Loucy (cell line): ENCODE results near the gene GTF3A.

Experiments
- H2AFZ ChIP-seq: fragments of 200-600 bp; sonication (generic); 2 replicates; pipeline ENCODE4 v1.6.0; 2016; ENCODE audit warnings: antibody characterized with exemption, mild to moderate bottlenecking, low read length, moderate library complexity
- H3F3A ChIP-seq: fragments of 200-600 bp; 2 replicates; pipeline ENCODE4 v1.6.0; 2016; ENCODE audit warnings: antibody characterized with exemption, low read depth, mild to moderate bottlenecking
- H3K27me3 ChIP-seq: fragments of 200-600 bp; sonication (generic); 2 replicates; pipeline ENCODE4 v1.6.1; 2014; ENCODE audit warnings: low read length, mild to moderate bottlenecking; ENCODE audit not compliant: insufficient read depth, poor library complexity, severe bottlenecking
- H3K36me3 ChIP-seq: fragments of 200-600 bp; sonication (generic); 2 replicates; pipeline ENCODE4 v1.6.1; 2016; ENCODE audit warnings: low read length; ENCODE audit not compliant: insufficient read depth
- H3K4me1 ChIP-seq: fragments of 200-600 bp; sonication (generic); 2 replicates; pipeline ENCODE4 v1.5.1; 2014; ENCODE audit warnings: low read length, mild to moderate bottlenecking; ENCODE audit not compliant: insufficient read depth, poor library complexity, severe bottlenecking
- H3K4me2 ChIP-seq: fragments of 200-600 bp; sonication (generic); 2 replicates; pipeline ENCODE4 v1.6.0; 2014; ENCODE audit warnings: antibody characterized with exemption, low read length, low read depth, mild to moderate bottlenecking; ENCODE audit not compliant: poor library complexity, severe bottlenecking
- H3K4me3 ChIP-seq: fragments of 200-600 bp; sonication (generic); 2 replicates; pipeline ENCODE4 v1.5.1; 2014; ENCODE audit warnings: low read length, mild to moderate bottlenecking, mixed read lengths; ENCODE audit not compliant: poor library complexity, severe bottlenecking
- H3K79me2 ChIP-seq: fragments of 200-600 bp; sonication (generic); 2 replicates; pipeline ENCODE4 v1.6.1; 2014; ENCODE audit warnings: low read length; ENCODE audit not compliant: insufficient read depth
- H3K9ac ChIP-seq: fragments of 200-600 bp; sonication (generic); 2 replicates; pipeline ENCODE4 v1.6.0; 2014; ENCODE audit warnings: mild to moderate bottlenecking, low read depth, low read length, moderate library complexity; ENCODE audit not compliant: poor library complexity, severe bottlenecking
- H3K9me2 ChIP-seq: fragments of 200-600 bp; sonication (generic); replicated peaks from 2 replicates; pipeline ENCODE4 v1.6.1; 2016; ENCODE audit warnings: low read depth, low read length, mixed read lengths
- H3K9me3 ChIP-seq: fragments of 200-600 bp; sonication (generic); 2 replicates; pipeline ENCODE4 v1.6.1; 2014; ENCODE audit warnings: mild to moderate bottlenecking, antibody characterized with exemption, low read length, low read depth; ENCODE audit not compliant: insufficient read depth
- H4K20me1 ChIP-seq: fragments of 200-600 bp; sonication (generic); 2 replicates; pipeline ENCODE4 v1.6.0; 2014; ENCODE audit warnings: antibody characterized with exemption, low read length, mild to moderate bottlenecking; ENCODE audit not compliant: insufficient read depth, poor library complexity, severe bottlenecking
- CTCF ChIP-seq: fragments of 200-600 bp; sonication (generic); conservative IDR thresholded peaks from 2 replicates; pipeline ENCODE4 v1.5.1; 2014; ENCODE audit warnings: mild to moderate bottlenecking, antibody characterized with exemption, low read length
- EZH2phosphoT487 ChIP-seq: fragments of 200-600 bp; IDR thresholded peaks from 2 replicates; pipeline ENCODE4 v1.6.1; 2018; ENCODE audit warnings: antibody characterized with exemption, mild to moderate bottlenecking, moderate library complexity, borderline replicate concordance

GTF3A gene

DNA sequence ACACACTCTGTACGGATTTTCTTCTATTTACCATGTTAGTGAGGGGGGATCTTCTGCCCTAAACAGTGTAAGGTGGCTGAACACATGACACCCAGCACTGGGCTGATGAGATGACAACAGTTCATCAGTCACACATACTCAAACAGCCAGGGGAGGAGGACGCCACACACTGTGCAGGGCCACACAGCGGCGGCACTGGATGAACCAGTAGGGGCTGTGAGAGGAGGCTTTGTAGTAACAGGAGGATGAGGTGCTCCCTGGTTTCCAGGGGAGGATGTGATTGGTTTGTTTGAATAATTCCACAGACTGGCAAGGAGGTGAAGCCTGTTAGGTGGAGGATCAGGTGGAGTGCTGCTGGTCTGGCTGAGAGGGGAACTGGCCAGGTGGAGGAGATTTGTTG lies 16.3 kb upstream of the GTF3A start:
- no peaks in the 10 kb centered on the region for H3K9me3 ChIP-seq
- H3K27me3 ChIP-seq, result no peaks in the 10 kb centered on the region
- no peak overlapping the region for H3K9ac ChIP-seq
- no peak overlapping the region for H3K4me2 ChIP-seq
- H2AFZ ChIP-seq, result no peak overlapping the region
- no peaks in the 10 kb centered on the region for H4K20me1 ChIP-seq
- H3F3A ChIP-seq, result no peaks in the 10 kb centered on the region
- no peaks in the 10 kb centered on the region for H3K4me1 ChIP-seq
- H3K9me2 ChIP-seq, result no peaks in the 10 kb centered on the region
- TF ChIP-seq CTCF (no peak), EZH2phosphoT487 (no peak)
- H3K79me2 ChIP-seq, result no peaks in the 10 kb centered on the region
- H3K36me3 ChIP-seq, result no peaks in the 10 kb centered on the region
- no peak overlapping the region for H3K4me3 ChIP-seq

- no peaks in the 10 kb centered on the region for H3K9me2 ChIP-seq
- no peaks in the 10 kb centered on the region for H3K4me1 ChIP-seq
- H4K20me1 ChIP-seq, result no peaks in the 10 kb centered on the region
- H3K9ac ChIP-seq, result no peak overlapping the region
- no peak overlapping the region for H3K4me2 ChIP-seq
- no peaks in the 10 kb centered on the region for H3K79me2 ChIP-seq
- no peak overlapping the region for H2AFZ ChIP-seq
- TF ChIP-seq EZH2phosphoT487 (no peak), CTCF (no peak)
- no peaks in the 10 kb centered on the region for H3K27me3 ChIP-seq
- H3K9me3 ChIP-seq, result no peaks in the 10 kb centered on the region
- no peaks in the 10 kb centered on the region for H3F3A ChIP-seq
- no peak overlapping the region for H3K4me3 ChIP-seq
- H3K36me3 ChIP-seq, result no peaks in the 10 kb centered on the region
Observed at GRCh38 chr13:27409013-27409412, 15.4 kb upstream of the GTF3A start.

DNA sequence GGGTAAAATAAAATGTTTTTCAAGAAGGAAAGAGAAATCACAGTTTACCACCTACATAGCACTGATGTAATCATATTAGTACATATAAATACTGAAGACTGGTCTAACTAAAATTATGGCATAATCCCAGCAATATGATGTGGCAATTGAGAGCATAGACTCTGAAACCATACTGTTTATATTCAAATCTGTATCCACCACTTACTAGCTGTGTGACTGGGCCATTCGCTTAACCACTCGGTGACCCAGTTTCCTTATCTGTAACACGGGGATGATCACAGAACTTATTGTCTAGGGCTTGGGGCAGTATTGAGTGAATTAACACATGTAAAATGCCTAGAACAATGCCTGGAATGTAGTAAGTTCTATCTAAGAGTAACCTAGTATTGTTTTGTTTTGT lies 13.1 kb upstream of the GTF3A start:
- TF ChIP-seq EZH2phosphoT487 (no peak), CTCF (no peak)
- Histone ChIP-seq H3K27me3 (no peaks in the 10 kb centered on the region), H4K20me1 (no peaks in the 10 kb centered on the region), H3K79me2 (no peaks in the 10 kb centered on the region), H3K9ac (no peak overlapping the region), H3K36me3 (no peaks in the 10 kb centered on the region), H3K4me2 (no peak overlapping the region), H3K4me3 (no peak overlapping the region), H3F3A (no peaks in the 10 kb centered on the region), H2AFZ (no peak overlapping the region), H3K9me2 (no peaks in the 10 kb centered on the region), H3K4me1 (no peaks in the 10 kb centered on the region), H3K9me3 (no peaks in the 10 kb centered on the region)
